NCI-H1092 (cell line): ENCODE data around the gene HDAC3.

Experiments used
- DNase-seq: peaks from one replicate; lab custom pipeline; 2025; lab: John Stamatoyannopoulos, UW

HDAC3 gene

GRCh38 chr5:141602606-141603005 lies 34.0 kb downstream of the HDAC3 start:
- DNase-seq, result no peak

- DNase-seq, result no peak
These were observed 38.0 kb downstream of the HDAC3 start for GRCh38 chr5:141598391-141599345.

- no peak for DNase-seq
These were observed 38.8 kb downstream of the HDAC3 start for GRCh38 chr5:141597814-141598213.

- DNase-seq, result no peak
These were observed 39.3 kb downstream of the HDAC3 start for GRCh38 chr5:141597394-141597793.

GRCh38 chr5:141596867-141597266 lies 39.8 kb downstream of the HDAC3 start:
- no peak for DNase-seq

- DNase-seq, result no peak
These were observed 46.5 kb downstream of the HDAC3 start for GRCh38 chr5:141590127-141590526.

- no peak for DNase-seq
These were observed 50.4 kb downstream of the HDAC3 start for GRCh38 chr5:141586246-141586645.

- no peak for DNase-seq
These were observed 51.1 kb downstream of the HDAC3 start for GRCh38 chr5:141585594-141585993.

- DNase-seq, result no peak
These were observed 62.5 kb downstream of the HDAC3 start for GRCh38 chr5:141574122-141574510.

GRCh38 chr5:141573489-141574121 lies 63.0 kb downstream of the HDAC3 start:
- no peak for DNase-seq
